ENCODE measurements around the gene PIGU.

PIGU gene

DNA sequence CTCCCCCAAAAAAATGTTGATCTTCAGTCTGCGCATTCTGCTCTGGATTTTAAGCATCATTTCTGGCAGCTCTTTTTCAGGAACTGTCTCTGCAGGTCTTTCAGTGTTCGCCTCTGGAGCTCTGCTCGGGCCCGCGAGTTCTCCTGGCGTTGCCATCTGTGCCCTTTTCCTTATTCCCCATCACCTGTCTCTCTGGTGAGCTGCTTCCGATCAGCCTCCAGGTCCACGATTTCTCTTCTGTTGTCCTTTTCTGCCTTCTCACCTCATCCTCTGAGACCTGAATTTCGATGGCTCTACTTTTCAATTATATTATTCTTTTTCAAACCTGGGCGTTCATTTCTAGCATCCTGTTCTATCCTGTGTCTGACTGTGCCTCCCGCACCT, 119.0 kb downstream of the PIGU start:
- Histone ChIP-seq H3K36me3 (ENCODE audit: insufficient read depth, low read length) (peaks cover 7% of the 10 kb centered on the region), H3K9me3 (ENCODE audit: low read length) (peaks cover 4% of the 10 kb centered on the region), H3K27me3 (ENCODE audit: insufficient read depth, low read length) (no peaks in the 10 kb centered on the region), H3K4me1 (ENCODE audit: insufficient read depth, low read length) (no peaks in the 10 kb centered on the region), H3K4me3 (ENCODE audit: low read length) (no peak overlapping the region), H2AFZ (ENCODE audit: low read depth, low read length) (no peak overlapping the region)

GRCh38 chr20:34553366-34553867, 123.5 kb downstream of the PIGU start:
- no peak overlapping the region for H2AFZ ChIP-seq (ENCODE audit: low read depth, low read length)
- H3K4me3 ChIP-seq (ENCODE audit: low read length): no peak overlapping the region
- no peaks in the 10 kb centered on the region for H3K27me3 ChIP-seq (ENCODE audit: insufficient read depth, low read length)
- H3K4me1 ChIP-seq (ENCODE audit: insufficient read depth, low read length): no peaks in the 10 kb centered on the region
- H3K9me3 ChIP-seq (ENCODE audit: low read length): no peaks in the 10 kb centered on the region
- no peaks in the 10 kb centered on the region for H3K36me3 ChIP-seq (ENCODE audit: insufficient read depth, low read length)

DNA sequence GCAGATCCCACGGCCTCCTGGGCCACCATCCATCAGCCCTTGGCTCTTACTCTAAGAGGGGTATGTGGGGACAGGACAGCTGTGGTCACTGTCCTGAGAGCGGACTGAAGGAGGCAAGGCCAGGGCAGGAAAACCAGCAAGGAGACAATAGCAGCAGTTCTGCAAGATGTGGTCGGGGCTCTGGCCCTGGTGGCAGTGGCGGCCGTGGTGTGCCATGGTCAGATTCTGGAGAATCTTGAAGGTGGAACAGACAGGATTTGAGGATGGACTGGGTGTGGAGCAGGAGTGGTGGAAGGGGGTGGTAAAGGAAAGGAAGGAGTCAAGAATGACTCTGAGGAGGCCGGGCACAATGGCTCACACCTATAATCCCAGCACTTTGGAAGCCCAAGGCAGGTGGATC, 124.3 kb downstream of the PIGU start:
- H3K4me3 ChIP-seq (ENCODE audit: low read length): no peak overlapping the region
- H3K4me1 ChIP-seq (ENCODE audit: insufficient read depth, low read length): no peaks in the 10 kb centered on the region
- no peaks in the 10 kb centered on the region for H3K9me3 ChIP-seq (ENCODE audit: low read length)
- no peak overlapping the region for H2AFZ ChIP-seq (ENCODE audit: low read depth, low read length)
- H3K27me3 ChIP-seq (ENCODE audit: insufficient read depth, low read length): no peaks in the 10 kb centered on the region
- H3K36me3 ChIP-seq (ENCODE audit: insufficient read depth, low read length): no peaks in the 10 kb centered on the region

DNA sequence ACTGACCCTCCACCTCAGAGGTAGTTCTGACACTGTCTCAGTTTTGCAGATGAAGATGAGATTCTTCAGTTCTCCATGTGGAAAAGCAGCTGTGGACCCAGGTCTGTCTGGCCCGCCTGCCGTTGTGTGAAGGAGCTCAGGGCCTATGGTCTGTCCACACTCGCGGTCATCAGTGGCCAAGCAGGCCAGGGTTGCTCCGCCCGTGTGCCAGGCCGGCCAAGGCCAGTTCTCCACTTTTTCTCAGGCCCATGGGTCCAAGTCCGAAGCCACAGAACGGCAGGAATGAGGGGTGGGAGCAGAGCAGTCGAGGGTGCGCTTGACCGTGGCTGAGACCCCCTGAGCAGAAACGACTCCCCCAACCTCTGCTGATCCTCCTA, 127.0 kb downstream of the PIGU start:
- H3K36me3 ChIP-seq (ENCODE audit: insufficient read depth, low read length): no peaks in the 10 kb centered on the region
- no peaks in the 10 kb centered on the region for H3K9me3 ChIP-seq (ENCODE audit: low read length)
- no peak overlapping the region for H2AFZ ChIP-seq (ENCODE audit: low read depth, low read length)
- no peak overlapping the region for H3K4me3 ChIP-seq (ENCODE audit: low read length)
- no peaks in the 10 kb centered on the region for H3K27me3 ChIP-seq (ENCODE audit: insufficient read depth, low read length)
- no peaks in the 10 kb centered on the region for H3K4me1 ChIP-seq (ENCODE audit: insufficient read depth, low read length)

GRCh38 chr20:34549291-34549928, 127.5 kb downstream of the PIGU start:
- H3K36me3 ChIP-seq (ENCODE audit: insufficient read depth, low read length): no peaks in the 10 kb centered on the region
- H3K4me1 ChIP-seq (ENCODE audit: insufficient read depth, low read length): no peaks in the 10 kb centered on the region
- H3K9me3 ChIP-seq (ENCODE audit: low read length): no peaks in the 10 kb centered on the region
- H2AFZ ChIP-seq (ENCODE audit: low read depth, low read length): no peak overlapping the region
- H3K4me3 ChIP-seq (ENCODE audit: low read length): no peak overlapping the region
- H3K27me3 ChIP-seq (ENCODE audit: insufficient read depth, low read length): no peaks in the 10 kb centered on the region

GRCh38 chr20:34547844-34548613, 128.9 kb downstream of the PIGU start:
- H3K4me1 ChIP-seq (ENCODE audit: insufficient read depth, low read length): no peaks in the 10 kb centered on the region
- H2AFZ ChIP-seq (ENCODE audit: low read depth, low read length): no peak overlapping the region
- no peaks in the 10 kb centered on the region for H3K9me3 ChIP-seq (ENCODE audit: low read length)

DNA sequence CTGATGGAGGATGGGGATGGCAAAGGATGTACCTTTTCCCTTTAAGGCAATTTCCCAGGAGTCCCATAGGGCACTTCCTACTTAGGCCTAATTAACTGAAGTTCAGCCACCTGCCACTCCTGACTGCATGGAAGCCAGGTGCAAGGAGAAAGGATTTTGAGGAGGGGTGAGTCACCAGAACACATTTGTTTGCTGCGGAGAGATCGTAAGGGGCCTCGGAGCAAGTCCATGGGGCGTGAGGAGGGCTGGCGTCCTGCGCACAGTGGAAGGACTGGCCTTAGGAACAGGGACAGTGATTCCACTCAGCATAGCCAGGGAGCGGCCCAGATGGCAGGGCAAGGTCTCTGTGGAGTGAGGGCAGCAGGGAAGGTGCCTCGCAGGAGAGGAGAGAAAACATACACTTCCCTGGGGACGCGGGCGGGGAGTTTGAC, 130.1 kb downstream of the PIGU start:
- H3K4me3 ChIP-seq (ENCODE audit: low read length): no peak overlapping the region
- no peaks in the 10 kb centered on the region for H3K4me1 ChIP-seq (ENCODE audit: insufficient read depth, low read length)
- H2AFZ ChIP-seq (ENCODE audit: low read depth, low read length): no peak overlapping the region
- no peaks in the 10 kb centered on the region for H3K27me3 ChIP-seq (ENCODE audit: insufficient read depth, low read length)
- no peaks in the 10 kb centered on the region for H3K9me3 ChIP-seq (ENCODE audit: low read length)
- peaks cover 3% of the 10 kb centered on the region for H3K36me3 ChIP-seq (ENCODE audit: insufficient read depth, low read length)

More at GRCh38 chr20:34547844-34548613, 128.9 kb downstream of the PIGU start:
- Histone ChIP-seq H3K4me3 (ENCODE audit: low read length) (no peak overlapping the region), H3K36me3 (ENCODE audit: insufficient read depth, low read length) (no peaks in the 10 kb centered on the region), H3K27me3 (ENCODE audit: insufficient read depth, low read length) (no peaks in the 10 kb centered on the region)

DNA sequence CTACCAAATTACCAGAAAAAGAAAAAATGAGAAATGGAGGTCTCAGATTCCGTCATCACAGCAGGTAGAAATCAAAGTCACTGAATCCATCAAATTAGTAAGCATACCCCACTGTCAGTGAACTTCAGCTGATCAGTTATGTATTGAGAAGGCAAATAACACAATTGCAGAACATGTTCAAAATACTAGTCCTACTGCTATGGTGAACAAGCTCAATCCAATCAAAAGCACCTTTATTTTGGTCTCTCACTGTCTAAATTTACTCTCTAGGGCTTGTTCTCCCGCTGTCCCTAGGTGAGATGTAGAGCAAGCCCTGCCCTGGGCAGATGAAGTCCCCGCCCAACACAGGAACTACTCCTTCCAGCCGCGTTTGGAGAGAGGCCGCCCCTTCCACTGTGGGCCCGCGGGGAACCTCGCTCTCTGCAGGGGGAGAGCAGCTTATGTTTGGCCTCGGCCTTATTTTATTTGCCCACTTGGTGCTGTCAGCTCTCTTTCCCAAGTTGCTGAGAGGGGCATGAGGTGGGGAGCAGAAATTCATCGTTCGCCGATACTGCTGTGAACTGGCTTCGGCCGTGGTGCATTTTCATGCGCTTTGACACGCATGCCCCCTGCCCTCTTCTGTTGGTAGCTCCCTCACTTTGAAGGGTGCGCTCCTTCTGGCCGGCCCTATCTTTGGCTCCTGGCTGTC, 132.6 kb downstream of the PIGU start:
- H2AFZ ChIP-seq (ENCODE audit: low read depth, low read length): no peak overlapping the region
- H3K4me3 ChIP-seq (ENCODE audit: low read length): no peak overlapping the region

GRCh38 chr20:34543463-34544056, 133.3 kb downstream of the PIGU start:
- no peak overlapping the region for H3K4me3 ChIP-seq (ENCODE audit: low read length)
- no peak overlapping the region for H2AFZ ChIP-seq (ENCODE audit: low read depth, low read length)
- no peaks in the 10 kb centered on the region for H3K27me3 ChIP-seq (ENCODE audit: insufficient read depth, low read length)
- peaks cover 30% of the 10 kb centered on the region for H3K36me3 ChIP-seq (ENCODE audit: insufficient read depth, low read length)
- H3K4me1 ChIP-seq (ENCODE audit: insufficient read depth, low read length): no peaks in the 10 kb centered on the region
- H3K9me3 ChIP-seq (ENCODE audit: low read length): no peaks in the 10 kb centered on the region

More for the DNA sequence above, 132.6 kb downstream of the PIGU start:
- Histone ChIP-seq H3K27me3 (ENCODE audit: insufficient read depth, low read length) (no peaks in the 10 kb centered on the region), H3K4me1 (ENCODE audit: insufficient read depth, low read length) (no peaks in the 10 kb centered on the region), H3K36me3 (ENCODE audit: insufficient read depth, low read length) (peaks cover 23% of the 10 kb centered on the region), H3K9me3 (ENCODE audit: low read length) (no peaks in the 10 kb centered on the region)

GRCh38 chr20:34542439-34542838, 134.5 kb downstream of the PIGU start:
- no peaks in the 10 kb centered on the region for H3K27me3 ChIP-seq (ENCODE audit: insufficient read depth, low read length)
- no peak overlapping the region for H2AFZ ChIP-seq (ENCODE audit: low read depth, low read length)
- H3K4me3 ChIP-seq (ENCODE audit: low read length): no peak overlapping the region
- no peaks in the 10 kb centered on the region for H3K4me1 ChIP-seq (ENCODE audit: insufficient read depth, low read length)
- H3K36me3 ChIP-seq (ENCODE audit: insufficient read depth, low read length): peaks cover 38% of the 10 kb centered on the region
- H3K9me3 ChIP-seq (ENCODE audit: low read length): no peaks in the 10 kb centered on the region

DNA sequence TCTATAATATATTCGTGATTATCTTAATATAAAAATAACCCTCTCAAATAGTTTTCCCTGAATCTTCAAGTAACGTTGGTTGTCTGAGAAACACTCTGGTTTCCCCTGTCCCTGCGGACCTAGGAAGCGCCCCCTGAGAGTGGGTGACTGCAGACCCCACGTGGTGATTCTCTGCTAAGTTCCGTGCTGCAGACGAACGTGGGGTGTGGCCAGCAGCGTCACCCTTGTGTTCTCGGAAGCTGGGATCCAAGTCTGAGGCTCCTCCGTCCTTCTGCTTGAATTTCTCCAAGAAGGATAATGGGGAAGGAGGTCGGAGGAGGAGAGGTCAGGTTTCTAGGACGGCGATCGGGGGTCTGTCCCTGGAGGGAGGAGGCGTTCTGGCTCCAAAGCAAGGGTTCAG, 135.0 kb downstream of the PIGU start:
- no peaks in the 10 kb centered on the region for H3K27me3 ChIP-seq (ENCODE audit: insufficient read depth, low read length)
- H3K36me3 ChIP-seq (ENCODE audit: insufficient read depth, low read length): peaks cover 44% of the 10 kb centered on the region
- no peak overlapping the region for H2AFZ ChIP-seq (ENCODE audit: low read depth, low read length)
- no peaks in the 10 kb centered on the region for H3K9me3 ChIP-seq (ENCODE audit: low read length)
- H3K4me1 ChIP-seq (ENCODE audit: insufficient read depth, low read length): no peaks in the 10 kb centered on the region
- H3K4me3 ChIP-seq (ENCODE audit: low read length): no peak overlapping the region

DNA sequence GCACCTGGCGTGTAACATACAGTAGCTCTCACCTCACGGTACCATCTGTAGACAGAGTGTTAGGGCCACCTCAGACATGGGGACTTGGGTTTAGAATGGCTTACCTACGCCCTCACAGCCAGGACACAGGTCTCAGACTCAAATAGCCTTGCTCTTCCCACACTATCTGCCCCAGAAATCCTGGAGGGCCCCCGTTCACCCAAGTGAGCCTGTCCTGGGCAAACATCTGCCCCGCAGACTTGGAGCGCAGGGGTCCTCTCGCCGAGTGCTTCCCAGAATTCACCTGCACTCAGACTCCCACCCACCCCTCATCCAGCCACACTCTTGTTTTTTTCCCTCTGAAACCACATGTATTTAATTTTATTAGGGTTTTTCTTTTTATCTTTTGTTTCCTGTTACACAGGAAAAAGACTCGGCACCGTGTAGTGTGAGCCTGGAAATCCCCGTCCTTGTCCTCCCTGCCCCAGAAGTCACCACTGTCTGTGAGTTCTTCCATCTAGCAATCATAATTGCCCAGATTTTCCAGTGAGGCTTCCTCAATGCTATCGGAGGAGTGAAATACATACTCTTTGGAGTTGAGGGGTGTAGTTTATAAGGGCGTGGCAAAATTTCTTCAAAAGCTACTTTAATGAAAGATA, 135.5 kb downstream of the PIGU start:
- peaks cover 46% of the 10 kb centered on the region for H3K36me3 ChIP-seq (ENCODE audit: insufficient read depth, low read length)
- H3K27me3 ChIP-seq (ENCODE audit: insufficient read depth, low read length): no peaks in the 10 kb centered on the region
- no peak overlapping the region for H3K4me3 ChIP-seq (ENCODE audit: low read length)

More for the DNA sequence above, 135.5 kb downstream of the PIGU start:
- no peak overlapping the region for H2AFZ ChIP-seq (ENCODE audit: low read depth, low read length)
- H3K9me3 ChIP-seq (ENCODE audit: low read length): no peaks in the 10 kb centered on the region
- no peaks in the 10 kb centered on the region for H3K4me1 ChIP-seq (ENCODE audit: insufficient read depth, low read length)
